ENCODE measurements around the gene GALNT9.

Gene GALNT9

DNA sequence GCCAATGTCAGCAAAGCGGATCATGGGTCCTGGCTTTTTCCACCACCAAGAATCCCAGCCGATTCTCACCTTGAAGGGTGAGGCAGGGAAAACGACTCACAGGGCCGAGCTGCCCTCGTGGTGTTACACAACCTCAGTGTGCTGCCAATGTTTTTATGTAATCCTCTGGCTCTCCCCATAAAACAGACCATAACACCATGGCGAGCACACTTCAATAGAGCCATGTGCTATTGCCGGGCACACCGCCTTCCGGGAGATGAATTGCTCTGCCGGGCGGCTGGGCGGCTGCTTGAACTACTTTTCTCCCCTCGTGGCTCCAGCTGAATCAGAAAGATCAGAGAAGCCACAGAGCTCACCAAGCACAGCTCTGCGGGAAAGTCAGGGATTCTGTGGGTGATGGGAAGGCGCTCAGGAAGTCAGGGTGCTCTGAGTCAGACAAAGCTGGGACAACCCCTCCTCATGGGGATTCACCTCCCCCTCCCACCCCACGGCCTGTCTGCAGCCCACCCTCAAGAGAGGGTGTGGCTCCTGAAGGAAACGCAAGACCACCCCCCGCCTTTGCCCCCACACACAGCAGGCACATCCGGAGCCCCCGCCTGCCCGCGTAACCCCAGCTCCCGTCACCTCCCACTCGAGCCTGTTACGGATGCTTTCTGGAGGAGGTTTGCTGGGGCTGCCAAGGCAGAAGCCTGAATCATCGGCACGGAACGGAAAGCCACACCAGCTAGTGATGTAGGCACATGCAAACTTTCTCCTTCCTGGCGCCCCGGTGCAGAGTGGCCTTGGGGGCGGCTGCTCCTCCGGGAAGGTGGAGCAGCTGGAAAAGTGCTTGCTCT, 1.8 kb downstream of the GALNT9 start:
- no peak overlapping the region for H3K9ac ChIP-seq (ENCODE audit: low read length)
- H3K9me3 ChIP-seq (ENCODE audit: control insufficient read depth, low read depth, low read length), result no peaks in the 10 kb centered on the region
- H3K4me3 ChIP-seq (ENCODE audit: low read length), result no peak overlapping the region
- H3K36me3 ChIP-seq (ENCODE audit: control insufficient read depth, low read depth, low read length), result no peaks in the 10 kb centered on the region
- H3K27ac ChIP-seq (ENCODE audit: low read length), result no peak overlapping the region
- H3K4me1 ChIP-seq (ENCODE audit: control insufficient read depth, low read depth, low read length), result peaks cover 4% of the 10 kb centered on the region
- H3K27me3 ChIP-seq (ENCODE audit: control insufficient read depth, insufficient read depth, low read length), result peaks cover 93% of the 10 kb centered on the region

DNA sequence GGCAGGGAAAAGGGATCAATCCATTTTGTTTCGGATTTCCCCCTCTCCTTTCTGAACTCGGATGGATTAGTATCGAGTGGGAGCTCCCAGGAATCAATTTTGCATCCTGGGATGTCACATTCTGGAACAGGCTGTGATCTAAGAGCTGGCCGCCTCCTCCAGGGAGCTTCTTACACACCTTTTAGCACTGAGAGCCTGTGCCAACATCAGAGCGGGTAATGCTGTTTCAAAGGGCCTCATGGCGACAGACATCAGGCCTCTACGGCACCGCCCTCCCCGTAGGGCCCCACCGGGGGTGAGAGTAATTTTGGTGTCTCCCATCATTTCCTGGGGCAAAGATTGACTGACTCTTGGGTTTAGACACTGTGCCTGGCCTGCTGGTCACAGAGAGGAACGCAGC, 2.7 kb downstream of the GALNT9 start:
- Histone ChIP-seq H3K4me3 (ENCODE audit: low read length) (no peak overlapping the region), H3K9ac (ENCODE audit: low read length) (no peak overlapping the region), H3K36me3 (ENCODE audit: control insufficient read depth, low read depth, low read length) (no peaks in the 10 kb centered on the region), H3K27me3 (ENCODE audit: control insufficient read depth, insufficient read depth, low read length) (peaks cover 90% of the 10 kb centered on the region), H3K4me1 (ENCODE audit: control insufficient read depth, low read depth, low read length) (peaks cover 4% of the 10 kb centered on the region), H3K9me3 (ENCODE audit: control insufficient read depth, low read depth, low read length) (no peaks in the 10 kb centered on the region), H3K27ac (ENCODE audit: low read length) (no peak overlapping the region)

DNA sequence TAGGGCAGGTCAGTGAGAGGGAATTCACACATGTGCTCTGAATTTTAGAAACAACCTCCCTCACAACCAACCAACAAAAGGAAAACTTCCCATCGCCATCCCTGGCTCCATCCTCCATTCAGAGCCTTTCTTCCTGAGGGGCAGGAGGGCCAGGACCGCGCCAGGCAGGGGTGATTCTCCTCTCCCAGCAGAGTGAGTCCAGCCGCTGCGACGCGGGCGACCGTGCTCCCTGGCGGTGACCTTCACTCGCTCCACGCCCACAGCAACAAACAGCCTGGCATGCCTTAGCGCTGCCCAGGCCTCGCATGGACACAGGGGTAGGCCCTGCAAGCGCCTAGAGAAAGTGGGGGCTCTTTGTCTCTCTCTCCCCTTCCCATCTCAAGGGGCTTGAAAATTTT, 3.7 kb downstream of the GALNT9 start:
- Histone ChIP-seq H3K27me3 (ENCODE audit: control insufficient read depth, insufficient read depth, low read length) (peaks cover 81% of the 10 kb centered on the region), H3K9me3 (ENCODE audit: control insufficient read depth, low read depth, low read length) (no peaks in the 10 kb centered on the region), H3K4me3 (ENCODE audit: low read length) (no peak overlapping the region), H3K9ac (ENCODE audit: low read length) (no peak overlapping the region), H3K36me3 (ENCODE audit: control insufficient read depth, low read depth, low read length) (no peaks in the 10 kb centered on the region), H3K4me1 (ENCODE audit: control insufficient read depth, low read depth, low read length) (peaks cover 4% of the 10 kb centered on the region), H3K27ac (ENCODE audit: low read length) (no peak overlapping the region)

DNA sequence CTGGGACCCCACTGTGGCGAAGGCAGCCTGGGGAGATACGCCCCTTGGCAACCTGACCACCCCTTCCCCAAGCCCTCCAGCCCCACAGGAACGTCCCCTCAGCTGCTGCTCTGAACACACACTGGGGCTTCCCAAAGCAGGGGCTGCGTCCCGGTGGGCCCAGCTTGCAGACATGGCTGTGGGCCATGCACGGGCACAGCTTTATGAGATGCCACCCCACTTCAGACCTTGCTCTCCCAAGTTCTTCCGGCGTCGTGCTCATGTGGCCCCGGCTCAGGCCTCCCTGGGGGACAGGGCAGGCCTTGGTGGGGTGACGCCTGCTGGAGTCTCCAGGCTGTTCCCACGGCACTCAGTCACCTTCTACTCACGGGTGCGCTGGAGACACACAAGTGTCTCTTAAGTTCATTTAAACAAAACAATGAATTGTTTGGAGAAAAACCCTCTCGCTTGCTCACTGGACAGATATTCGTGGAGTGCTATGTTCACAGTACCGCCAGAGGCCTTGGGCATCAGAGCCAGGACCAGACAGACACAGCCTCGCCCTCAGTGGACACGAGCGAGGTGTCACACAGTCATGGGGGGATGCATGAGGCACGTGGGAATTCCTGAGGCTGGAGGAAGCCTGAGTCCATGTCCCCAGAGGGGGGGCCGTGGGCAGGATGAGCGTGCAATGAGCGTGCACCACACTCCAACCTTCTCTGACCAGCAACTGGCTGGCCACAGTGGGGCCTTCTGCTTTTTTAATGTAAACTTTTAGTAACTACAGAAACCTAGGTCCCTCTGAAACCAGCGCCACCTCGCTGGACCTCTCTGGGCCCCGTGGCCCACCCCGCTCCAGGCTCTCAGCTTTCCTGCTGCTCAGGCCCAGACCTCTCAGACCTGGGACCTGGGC, 4.3 kb downstream of the GALNT9 start:
- Histone ChIP-seq H3K27me3 (ENCODE audit: control insufficient read depth, insufficient read depth, low read length) (peaks cover 79% of the 10 kb centered on the region), H3K9ac (ENCODE audit: low read length) (no peak overlapping the region), H3K27ac (ENCODE audit: low read length) (no peak overlapping the region), H3K9me3 (ENCODE audit: control insufficient read depth, low read depth, low read length) (no peaks in the 10 kb centered on the region), H3K4me3 (ENCODE audit: low read length) (no peak overlapping the region), H3K36me3 (ENCODE audit: control insufficient read depth, low read depth, low read length) (no peaks in the 10 kb centered on the region), H3K4me1 (ENCODE audit: control insufficient read depth, low read depth, low read length) (peaks cover 4% of the 10 kb centered on the region)

DNA sequence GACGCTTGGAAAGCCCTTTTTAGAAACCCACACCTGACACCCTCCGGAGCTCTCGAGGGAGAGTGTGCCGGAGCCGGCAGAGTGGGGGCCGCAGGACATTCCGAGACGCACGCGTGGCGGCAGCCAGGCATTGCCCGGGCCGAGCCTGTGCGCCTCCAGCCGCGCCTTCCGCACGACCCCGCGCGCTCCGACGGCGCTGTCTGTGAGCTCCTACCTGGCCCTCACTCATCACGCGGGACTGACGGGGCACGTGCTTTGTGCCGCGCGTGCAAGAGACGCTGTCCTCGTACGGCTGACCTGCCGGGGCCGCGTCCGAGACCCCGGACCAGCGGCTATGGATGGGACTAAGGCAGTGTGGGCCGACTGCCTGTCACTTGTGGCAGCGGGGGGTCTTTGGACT, 5.2 kb downstream of the GALNT9 start:
- Histone ChIP-seq H3K4me1 (ENCODE audit: control insufficient read depth, low read depth, low read length) (peaks cover 4% of the 10 kb centered on the region), H3K9ac (ENCODE audit: low read length) (no peak overlapping the region), H3K27me3 (ENCODE audit: control insufficient read depth, insufficient read depth, low read length) (peaks cover 83% of the 10 kb centered on the region), H3K4me3 (ENCODE audit: low read length) (no peak overlapping the region), H3K27ac (ENCODE audit: low read length) (no peak overlapping the region), H3K9me3 (ENCODE audit: control insufficient read depth, low read depth, low read length) (no peaks in the 10 kb centered on the region), H3K36me3 (ENCODE audit: control insufficient read depth, low read depth, low read length) (no peaks in the 10 kb centered on the region)

DNA sequence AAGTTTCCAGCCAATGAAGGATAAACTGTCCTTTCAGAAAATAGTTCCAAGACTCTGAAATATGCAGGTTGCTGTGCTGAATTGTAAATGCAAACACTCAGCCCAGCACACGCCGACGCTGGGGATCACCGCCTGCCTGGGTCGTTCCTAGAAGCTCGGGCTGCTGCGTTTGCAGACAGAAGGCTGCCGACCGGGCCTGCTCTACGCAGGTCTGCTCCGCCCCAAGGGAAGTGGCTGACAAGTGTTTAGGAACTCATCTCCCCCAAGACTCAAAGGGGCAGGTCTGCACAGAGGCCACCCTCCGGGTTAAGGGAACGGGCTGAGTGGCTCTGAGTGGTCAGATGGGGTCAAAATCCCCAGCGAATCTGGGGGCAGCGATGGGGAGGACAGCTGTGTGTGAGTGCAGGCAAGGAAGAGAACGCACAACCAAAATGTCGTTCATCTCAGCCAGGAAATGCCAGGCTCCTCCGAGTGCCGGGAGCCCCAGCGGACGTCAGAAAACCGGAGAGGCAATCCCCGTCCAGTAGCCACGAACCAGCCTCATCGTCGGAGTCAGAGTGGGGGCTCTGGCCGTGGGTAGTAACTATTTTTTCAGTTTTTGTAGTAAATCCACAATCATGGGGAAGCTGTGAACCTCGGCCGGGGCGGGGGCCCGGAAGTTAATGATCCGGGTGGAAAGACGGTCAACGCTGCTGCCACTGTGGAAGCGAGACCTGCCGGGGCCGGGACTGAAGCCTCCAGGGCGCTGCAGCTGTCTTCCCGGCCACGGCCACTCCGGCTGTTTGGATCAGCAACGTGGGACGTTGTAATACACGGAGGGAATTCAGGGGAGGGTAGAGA, 6.0 kb downstream of the GALNT9 start:
- Histone ChIP-seq H3K27me3 (ENCODE audit: control insufficient read depth, insufficient read depth, low read length) (peaks cover 79% of the 10 kb centered on the region), H3K9ac (ENCODE audit: low read length) (no peak overlapping the region), H3K4me3 (ENCODE audit: low read length) (no peak overlapping the region), H3K9me3 (ENCODE audit: control insufficient read depth, low read depth, low read length) (no peaks in the 10 kb centered on the region), H3K36me3 (ENCODE audit: control insufficient read depth, low read depth, low read length) (no peaks in the 10 kb centered on the region), H3K27ac (ENCODE audit: low read length) (no peak overlapping the region), H3K4me1 (ENCODE audit: control insufficient read depth, low read depth, low read length) (peaks cover 4% of the 10 kb centered on the region)

DNA sequence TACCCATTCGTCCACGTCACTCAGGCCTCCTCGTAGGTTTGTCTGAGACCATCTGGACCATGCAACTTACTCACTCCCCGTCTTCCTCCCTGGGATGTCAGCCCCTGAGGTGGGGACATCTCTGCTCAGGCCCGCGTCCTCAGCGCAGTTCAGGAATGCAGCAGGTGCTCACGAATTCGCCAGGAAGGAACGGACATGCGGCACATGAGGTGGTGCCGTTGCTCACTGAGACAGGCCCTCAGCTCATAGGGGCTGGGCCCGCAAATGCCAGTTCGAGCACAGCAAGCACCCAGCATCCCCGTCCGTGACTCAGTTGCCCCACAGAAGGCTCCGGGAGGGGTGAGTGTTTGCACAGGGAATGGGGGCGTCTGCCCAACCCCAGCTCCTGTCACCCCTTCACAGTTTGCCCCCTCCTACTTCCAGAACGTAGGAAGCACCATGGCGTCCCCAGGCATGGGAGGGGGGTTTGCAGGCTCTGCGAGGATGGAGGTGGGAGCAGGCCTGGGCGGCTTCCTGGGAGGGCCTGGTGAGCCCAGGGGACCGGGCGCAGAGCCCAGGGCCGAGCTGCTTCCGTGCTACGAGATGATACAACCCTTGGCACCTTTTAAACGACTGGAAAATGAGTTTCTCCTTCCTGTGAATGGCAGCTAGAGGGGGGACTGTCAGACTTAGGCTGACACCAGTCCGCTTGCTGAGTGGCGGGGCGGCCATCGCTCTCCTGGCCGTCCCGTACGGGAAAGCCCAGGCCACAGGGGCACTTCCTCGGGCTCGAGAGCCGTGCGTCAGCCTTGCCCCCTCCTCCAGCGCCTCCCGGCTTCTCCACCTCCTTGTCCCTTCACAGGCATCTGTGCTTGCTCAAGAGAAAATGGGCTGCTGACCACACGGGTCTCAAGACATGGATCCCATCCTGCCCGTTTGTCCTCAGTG, 6.9 kb downstream of the GALNT9 start:
- H3K9me3 ChIP-seq (ENCODE audit: control insufficient read depth, low read depth, low read length), result no peaks in the 10 kb centered on the region
- H3K4me1 ChIP-seq (ENCODE audit: control insufficient read depth, low read depth, low read length), result no peaks in the 10 kb centered on the region
- H3K27me3 ChIP-seq (ENCODE audit: control insufficient read depth, insufficient read depth, low read length), result peaks cover 78% of the 10 kb centered on the region
- no peak overlapping the region for H3K27ac ChIP-seq (ENCODE audit: low read length)
- no peaks in the 10 kb centered on the region for H3K36me3 ChIP-seq (ENCODE audit: control insufficient read depth, low read depth, low read length)
- H3K4me3 ChIP-seq (ENCODE audit: low read length), result no peak overlapping the region
- H3K9ac ChIP-seq (ENCODE audit: low read length), result no peak overlapping the region

DNA sequence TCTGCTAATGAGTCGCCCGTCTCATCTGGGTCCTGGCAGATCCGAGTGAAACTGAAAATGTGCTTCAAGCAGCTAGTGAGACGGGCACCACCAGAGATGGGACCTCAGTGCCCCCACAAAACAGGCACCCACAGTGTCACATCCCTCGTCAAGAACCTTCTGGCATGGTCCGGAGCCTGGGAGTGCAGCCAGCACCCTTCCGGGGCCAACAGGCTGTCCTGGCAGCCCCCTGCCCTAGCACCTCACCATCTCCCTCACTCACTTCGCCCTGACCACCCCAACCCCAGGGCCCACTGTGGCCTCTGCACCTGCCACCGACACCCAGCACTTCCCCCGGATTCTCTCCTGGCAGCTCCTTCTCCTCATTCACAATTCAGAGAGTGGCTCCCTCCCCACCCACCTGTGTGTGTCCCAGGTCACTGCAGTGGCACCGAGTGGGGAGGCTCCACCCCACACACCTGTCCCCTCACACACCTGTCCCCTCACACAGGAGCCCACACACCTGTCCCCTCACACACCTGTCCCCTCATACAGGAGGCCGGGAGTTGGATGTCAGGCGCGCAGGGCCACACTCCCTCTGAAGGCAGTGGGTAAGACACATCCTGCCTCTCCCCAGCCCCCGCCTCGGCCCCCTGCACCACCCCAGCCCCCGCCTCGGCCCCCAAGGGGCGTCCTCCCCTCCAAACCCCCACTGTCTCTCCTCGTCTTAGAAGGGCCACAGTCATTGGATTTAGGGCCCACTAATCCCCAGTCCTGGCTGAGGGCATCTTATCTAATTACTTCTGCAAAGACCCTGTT, 7.9 kb downstream of the GALNT9 start:
- Histone ChIP-seq H3K27ac (ENCODE audit: low read length) (no peak overlapping the region), H3K9ac (ENCODE audit: low read length) (no peak overlapping the region), H3K27me3 (ENCODE audit: control insufficient read depth, insufficient read depth, low read length) (peaks cover 70% of the 10 kb centered on the region), H3K9me3 (ENCODE audit: control insufficient read depth, low read depth, low read length) (no peaks in the 10 kb centered on the region), H3K36me3 (ENCODE audit: control insufficient read depth, low read depth, low read length) (no peaks in the 10 kb centered on the region), H3K4me1 (ENCODE audit: control insufficient read depth, low read depth, low read length) (no peaks in the 10 kb centered on the region), H3K4me3 (ENCODE audit: low read length) (no peak overlapping the region)

DNA sequence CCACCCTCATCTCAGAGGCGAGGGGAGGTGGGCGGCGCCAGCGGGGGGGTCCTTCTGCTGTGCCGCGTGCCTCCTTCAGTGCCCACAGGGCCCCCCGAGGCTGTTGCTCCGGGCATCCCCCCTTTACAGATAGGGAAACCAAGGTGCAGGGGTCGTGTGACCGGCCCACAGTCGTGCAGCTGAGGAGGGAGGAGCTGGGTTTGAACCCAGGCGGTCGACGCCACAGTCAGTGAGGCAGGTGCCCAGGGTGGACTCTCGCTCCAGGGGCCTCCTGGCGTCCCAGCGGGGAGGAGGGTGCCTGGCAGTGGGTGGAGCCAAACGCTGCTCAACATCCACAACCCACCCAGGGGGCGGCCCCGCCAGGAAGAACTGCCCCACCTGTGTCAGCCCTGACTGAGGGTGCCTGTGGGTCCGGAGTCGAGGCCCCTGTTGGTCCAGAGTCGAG, 8.6 kb downstream of the GALNT9 start:
- H3K27me3 ChIP-seq (ENCODE audit: control insufficient read depth, insufficient read depth, low read length), result peaks cover 68% of the 10 kb centered on the region
- H3K27ac ChIP-seq (ENCODE audit: low read length), result no peak overlapping the region
- no peak overlapping the region for H3K9ac ChIP-seq (ENCODE audit: low read length)
- H3K4me3 ChIP-seq (ENCODE audit: low read length), result no peak overlapping the region
- H3K36me3 ChIP-seq (ENCODE audit: control insufficient read depth, low read depth, low read length), result no peaks in the 10 kb centered on the region
- H3K4me1 ChIP-seq (ENCODE audit: control insufficient read depth, low read depth, low read length), result no peaks in the 10 kb centered on the region
- H3K9me3 ChIP-seq (ENCODE audit: control insufficient read depth, low read depth, low read length), result no peaks in the 10 kb centered on the region

DNA sequence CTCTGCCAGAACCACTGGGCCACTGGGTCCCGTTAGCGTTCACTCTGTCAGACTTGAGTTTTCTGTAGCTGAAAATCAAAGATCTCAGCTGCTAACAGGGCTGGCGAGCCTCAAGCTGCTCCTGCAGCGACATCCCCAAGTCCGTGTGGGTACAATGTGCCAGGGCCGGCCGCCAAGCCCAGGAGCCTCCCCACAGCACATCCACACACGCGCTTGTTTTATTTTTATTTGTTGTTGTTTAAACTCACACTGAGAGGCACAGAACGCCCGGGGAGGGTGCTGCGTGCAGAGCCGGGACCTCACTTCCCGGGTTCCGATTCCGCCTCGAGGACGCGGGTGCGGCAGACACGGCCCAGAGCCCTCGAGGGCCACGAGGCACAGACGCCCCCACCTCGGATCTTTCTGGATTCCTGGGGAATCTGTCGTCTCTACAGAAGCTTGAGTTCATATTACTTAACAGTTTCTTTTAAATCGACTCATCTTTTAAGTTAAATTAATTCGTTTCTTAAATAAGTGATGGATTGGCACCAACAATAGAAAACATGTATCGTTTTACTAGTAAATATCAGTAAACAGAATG, 9.3 kb downstream of the GALNT9 start:
- H3K9ac ChIP-seq (ENCODE audit: low read length), result no peak overlapping the region
- H3K4me1 ChIP-seq (ENCODE audit: control insufficient read depth, low read depth, low read length), result no peaks in the 10 kb centered on the region
- H3K27me3 ChIP-seq (ENCODE audit: control insufficient read depth, insufficient read depth, low read length), result peaks cover 61% of the 10 kb centered on the region
- H3K36me3 ChIP-seq (ENCODE audit: control insufficient read depth, low read depth, low read length), result no peaks in the 10 kb centered on the region
- H3K9me3 ChIP-seq (ENCODE audit: control insufficient read depth, low read depth, low read length), result no peaks in the 10 kb centered on the region
- no peak overlapping the region for H3K4me3 ChIP-seq (ENCODE audit: low read length)
- H3K27ac ChIP-seq (ENCODE audit: low read length), result no peak overlapping the region

Measured in iPS-18a (cell line).